Mucosa of stomach (tissue), 1 donor: Measurements from ENCODE around the gene HBQ1.
"Not testable (repeated sequence)": the region's sequence is repeated elsewhere in the genome, so short reads cannot be mapped to it uniquely, and the experiment has no call there.

Experiments used
- H3K27me3 ChIP-seq: one replicate; pipeline ENCODE4 v1.7.0; 2013; ENCODE audit warnings: mild to moderate bottlenecking, low read length; ENCODE audit not compliant: control insufficient read depth, insufficient read depth
- H3K36me3 ChIP-seq: one replicate; pipeline ENCODE4 v1.7.0; 2013; ENCODE audit warnings: low read length; ENCODE audit not compliant: control insufficient read depth, insufficient read depth
- H3K4me1 ChIP-seq: one replicate; pipeline ENCODE4 v1.7.0; 2013; ENCODE audit warnings: mild to moderate bottlenecking, low read length; ENCODE audit not compliant: control insufficient read depth, insufficient read depth
- H3K4me3 ChIP-seq: one replicate; pipeline ENCODE4 v1.7.0; 2013; ENCODE audit warnings: low read length
- H3K9ac ChIP-seq: one replicate; pipeline ENCODE4 v1.7.0; 2013; ENCODE audit warnings: mild to moderate bottlenecking, low read length, moderate library complexity
- H3K9me3 ChIP-seq: one replicate; pipeline ENCODE4 v1.7.0; 2013; ENCODE audit warnings: mild to moderate bottlenecking, low read length, moderate library complexity; ENCODE audit not compliant: control insufficient read depth
- donor health status: Pancreatic carcinoma.

HBQ1 gene

GRCh38 chr16:209359-209758 lies 29.1 kb downstream of the HBQ1 start:
- not testable (repeated sequence) for H3K27me3 ChIP-seq, H3K9ac ChIP-seq, H3K9me3 ChIP-seq, H3K36me3 ChIP-seq, H3K4me3 ChIP-seq, H3K4me1 ChIP-seq

GRCh38 chr16:211631-212180 lies 31.4 kb downstream of the HBQ1 start:
- not testable (repeated sequence) for H3K9ac ChIP-seq, H3K4me3 ChIP-seq, H3K4me1 ChIP-seq, H3K27me3 ChIP-seq, H3K36me3 ChIP-seq, H3K9me3 ChIP-seq

GRCh38 chr16:212999-213398 lies 32.7 kb downstream of the HBQ1 start:
- Histone ChIP-seq H3K4me1 (no peaks in the 10 kb centered on the region), H3K36me3 (no peaks in the 10 kb centered on the region), H3K4me3 (no peak overlapping the region), H3K9ac (no peak overlapping the region), H3K27me3 (no peaks in the 10 kb centered on the region), H3K9me3 (no peaks in the 10 kb centered on the region)

- no peaks in the 10 kb centered on the region for H3K36me3 ChIP-seq
- H3K4me1 ChIP-seq: no peaks in the 10 kb centered on the region
- no peaks in the 10 kb centered on the region for H3K27me3 ChIP-seq
- H3K9ac ChIP-seq: no peak overlapping the region
- H3K4me3 ChIP-seq: no peak overlapping the region
- no peaks in the 10 kb centered on the region for H3K9me3 ChIP-seq
These were observed 39.8 kb downstream of the HBQ1 start for GRCh38 chr16:220021-220420.

GRCh38 chr16:228151-228851 lies 48.0 kb downstream of the HBQ1 start:
- H3K9ac ChIP-seq: peak overlapping the region; percentile 88
- H3K4me3 ChIP-seq: peak overlapping the region; percentile 60
- H3K4me1 ChIP-seq: peaks cover 8% of the 10 kb centered on the region
- H3K9me3 ChIP-seq: no peaks in the 10 kb centered on the region
- no peaks in the 10 kb centered on the region for H3K36me3 ChIP-seq
- no peaks in the 10 kb centered on the region for H3K27me3 ChIP-seq

- Histone ChIP-seq H3K9ac (peak within 1 kb of the TSS; percentile 88), H3K27me3 (no peaks in the 10 kb centered on the region), H3K4me1 (peaks cover 8% of the 10 kb centered on the region), H3K36me3 (no peaks in the 10 kb centered on the region), H3K9me3 (no peaks in the 10 kb centered on the region), H3K4me3 (peak within 1 kb of the TSS; percentile 60)
These were observed 48.8 kb downstream of the HBQ1 start, which contains the start of gene LUC7L for GRCh38 chr16:228852-229730. TSS of gene LUC7L (minus strand) at chr16:229449. CDS start at chr16:229339, 110 bp downstream.

- Histone ChIP-seq H3K4me3 (no peak overlapping the region), H3K4me1 (peaks cover 8% of the 10 kb centered on the region), H3K9me3 (no peaks in the 10 kb centered on the region), H3K9ac (no peak overlapping the region), H3K27me3 (no peaks in the 10 kb centered on the region), H3K36me3 (no peaks in the 10 kb centered on the region)
These were observed 49.5 kb downstream of the HBQ1 start for GRCh38 chr16:229731-230281.

GRCh38 chr16:230351-230750 lies 50.1 kb downstream of the HBQ1 start:
- not testable (repeated sequence) for H3K27me3 ChIP-seq, H3K9ac ChIP-seq, H3K4me1 ChIP-seq, H3K9me3 ChIP-seq, H3K36me3 ChIP-seq, H3K4me3 ChIP-seq
